Measurements from ENCODE around the gene CEPT1. TPM values are rescaled to one million over a fixed set of nuclear protein-coding genes. Genes with fewer than 3 reads are reported as not detected.

The CEPT1 gene
- polyA plus RNA-seq, 1 donor from 2014 or later = 49.1 TPM

DNA sequence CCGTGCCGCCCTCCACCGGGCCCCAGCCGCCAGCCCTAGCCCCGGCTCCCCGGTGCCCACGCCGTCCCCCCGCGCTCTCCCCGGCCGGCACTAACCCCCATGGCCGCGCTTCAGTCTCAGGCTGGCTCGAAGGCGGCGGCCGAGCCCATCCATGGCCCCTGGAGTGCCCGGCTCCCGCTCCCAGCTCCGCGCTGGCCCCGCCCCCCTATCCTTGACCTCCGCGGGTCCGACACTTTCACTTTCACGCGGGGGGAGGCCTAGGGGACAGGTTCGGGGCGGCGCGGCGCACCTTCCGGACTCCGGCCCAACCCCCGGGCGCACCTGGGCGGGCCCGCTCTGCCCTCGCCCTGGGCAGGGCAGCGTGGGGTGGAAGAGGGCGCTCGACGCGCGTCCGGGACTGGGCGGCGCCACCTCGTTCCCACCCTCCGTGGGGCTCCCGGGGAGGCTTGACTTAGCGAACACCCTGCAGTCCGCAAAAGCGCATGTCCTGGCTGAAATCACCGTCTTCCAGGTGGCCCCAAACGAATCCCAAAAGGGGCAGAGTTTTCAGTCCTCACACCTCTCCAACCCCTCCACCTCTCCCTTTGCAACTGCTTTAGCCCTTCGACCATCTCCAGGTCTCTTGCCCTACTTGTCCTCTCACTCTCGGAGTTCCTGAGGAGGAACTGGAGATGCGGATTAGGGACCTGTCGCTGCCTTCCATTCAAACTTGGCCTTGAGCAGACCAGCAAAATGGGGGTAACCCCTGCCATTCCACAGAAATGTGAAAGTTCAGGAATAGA, 64.4 kb downstream of the CEPT1 start:
- no peaks in the 10 kb centered on the region for H3K9me3 ChIP-seq (ENCODE audit: low read length)
- no peak overlapping the region for H3K4me2 ChIP-seq (ENCODE audit: low read length)
- peaks cover 35% of the 10 kb centered on the region for H3K27me3 ChIP-seq (ENCODE audit: insufficient read depth, low read depth, low read length)
- no peaks in the 10 kb centered on the region for H3K36me3 ChIP-seq (ENCODE audit: insufficient read depth, low read length)
- no peaks in the 10 kb centered on the region for H4K20me1 ChIP-seq (ENCODE audit: insufficient read depth)
- H3K27ac ChIP-seq (ENCODE audit: low read length) = no peak overlapping the region
- no peaks in the 10 kb centered on the region for H3K79me2 ChIP-seq (replicated peaks; ENCODE audit: insufficient read depth, low read length)
- no peak for TF ChIP-seq EZH2 (IDR thresholded peaks at IDR 0.05; ENCODE audit: borderline replicate concordance, insufficient read depth, low read length, poor library complexity, severe bottlenecking)
- TF ChIP-seq, protein P1, sequence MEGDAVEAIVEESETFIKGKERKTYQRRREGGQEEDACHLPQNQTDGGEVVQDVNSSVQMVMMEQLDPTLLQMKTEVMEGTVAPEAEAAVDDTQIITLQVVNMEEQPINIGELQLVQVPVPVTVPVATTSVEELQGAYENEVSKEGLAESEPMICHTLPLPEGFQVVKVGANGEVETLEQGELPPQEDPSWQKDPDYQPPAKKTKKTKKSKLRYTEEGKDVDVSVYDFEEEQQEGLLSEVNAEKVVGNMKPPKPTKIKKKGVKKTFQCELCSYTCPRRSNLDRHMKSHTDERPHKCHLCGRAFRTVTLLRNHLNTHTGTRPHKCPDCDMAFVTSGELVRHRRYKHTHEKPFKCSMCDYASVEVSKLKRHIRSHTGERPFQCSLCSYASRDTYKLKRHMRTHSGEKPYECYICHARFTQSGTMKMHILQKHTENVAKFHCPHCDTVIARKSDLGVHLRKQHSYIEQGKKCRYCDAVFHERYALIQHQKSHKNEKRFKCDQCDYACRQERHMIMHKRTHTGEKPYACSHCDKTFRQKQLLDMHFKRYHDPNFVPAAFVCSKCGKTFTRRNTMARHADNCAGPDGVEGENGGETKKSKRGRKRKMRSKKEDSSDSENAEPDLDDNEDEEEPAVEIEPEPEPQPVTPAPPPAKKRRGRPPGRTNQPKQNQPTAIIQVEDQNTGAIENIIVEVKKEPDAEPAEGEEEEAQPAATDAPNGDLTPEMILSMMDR (IDR thresholded peaks at IDR 0.05; ENCODE audit: poor library complexity, severe bottlenecking) = no peak
- no peak for TF ChIP-seq RAD21 (conservative IDR thresholded peaks at IDR 0.05)
- no peak for TF ChIP-seq EP300 (conservative IDR thresholded peaks at IDR 0.05; ENCODE audit: poor library complexity, severe bottlenecking)
- TF ChIP-seq SMC3 (conservative IDR thresholded peaks at IDR 0.05; ENCODE audit: poor library complexity) = no peak
- no peak for TF ChIP-seq MXI1 (conservative IDR thresholded peaks at IDR 0.05; ENCODE audit: poor library complexity, severe bottlenecking)
- no peak for TF ChIP-seq POLR2AphosphoS5 (IDR thresholded peaks at IDR 0.05)
- TF ChIP-seq TAF1 (IDR thresholded peaks at IDR 0.05; ENCODE audit: low read depth) = no peak
- TF ChIP-seq, protein P2, sequence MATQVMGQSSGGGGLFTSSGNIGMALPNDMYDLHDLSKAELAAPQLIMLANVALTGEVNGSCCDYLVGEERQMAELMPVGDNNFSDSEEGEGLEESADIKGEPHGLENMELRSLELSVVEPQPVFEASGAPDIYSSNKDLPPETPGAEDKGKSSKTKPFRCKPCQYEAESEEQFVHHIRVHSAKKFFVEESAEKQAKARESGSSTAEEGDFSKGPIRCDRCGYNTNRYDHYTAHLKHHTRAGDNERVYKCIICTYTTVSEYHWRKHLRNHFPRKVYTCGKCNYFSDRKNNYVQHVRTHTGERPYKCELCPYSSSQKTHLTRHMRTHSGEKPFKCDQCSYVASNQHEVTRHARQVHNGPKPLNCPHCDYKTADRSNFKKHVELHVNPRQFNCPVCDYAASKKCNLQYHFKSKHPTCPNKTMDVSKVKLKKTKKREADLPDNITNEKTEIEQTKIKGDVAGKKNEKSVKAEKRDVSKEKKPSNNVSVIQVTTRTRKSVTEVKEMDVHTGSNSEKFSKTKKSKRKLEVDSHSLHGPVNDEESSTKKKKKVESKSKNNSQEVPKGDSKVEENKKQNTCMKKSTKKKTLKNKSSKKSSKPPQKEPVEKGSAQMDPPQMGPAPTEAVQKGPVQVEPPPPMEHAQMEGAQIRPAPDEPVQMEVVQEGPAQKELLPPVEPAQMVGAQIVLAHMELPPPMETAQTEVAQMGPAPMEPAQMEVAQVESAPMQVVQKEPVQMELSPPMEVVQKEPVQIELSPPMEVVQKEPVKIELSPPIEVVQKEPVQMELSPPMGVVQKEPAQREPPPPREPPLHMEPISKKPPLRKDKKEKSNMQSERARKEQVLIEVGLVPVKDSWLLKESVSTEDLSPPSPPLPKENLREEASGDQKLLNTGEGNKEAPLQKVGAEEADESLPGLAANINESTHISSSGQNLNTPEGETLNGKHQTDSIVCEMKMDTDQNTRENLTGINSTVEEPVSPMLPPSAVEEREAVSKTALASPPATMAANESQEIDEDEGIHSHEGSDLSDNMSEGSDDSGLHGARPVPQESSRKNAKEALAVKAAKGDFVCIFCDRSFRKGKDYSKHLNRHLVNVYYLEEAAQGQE (IDR thresholded peaks at IDR 0.05; ENCODE audit: borderline replicate concordance) = no peak
- no peaks in the 10 kb centered on the region for H3F3A ChIP-seq (ENCODE audit: insufficient read depth, low read length, poor library complexity, severe bottlenecking)
- no peaks in the 10 kb centered on the region for H3K9me2 ChIP-seq (ENCODE audit: insufficient read depth, low read length)
- no peak overlapping the region for H3K9ac ChIP-seq (ENCODE audit: low read length)
- H2AFZ ChIP-seq (ENCODE audit: low read depth, low read length) = no peak overlapping the region
- H3K4me3 ChIP-seq (ENCODE audit: low read length) = peak overlapping the region; percentile 52

DNA sequence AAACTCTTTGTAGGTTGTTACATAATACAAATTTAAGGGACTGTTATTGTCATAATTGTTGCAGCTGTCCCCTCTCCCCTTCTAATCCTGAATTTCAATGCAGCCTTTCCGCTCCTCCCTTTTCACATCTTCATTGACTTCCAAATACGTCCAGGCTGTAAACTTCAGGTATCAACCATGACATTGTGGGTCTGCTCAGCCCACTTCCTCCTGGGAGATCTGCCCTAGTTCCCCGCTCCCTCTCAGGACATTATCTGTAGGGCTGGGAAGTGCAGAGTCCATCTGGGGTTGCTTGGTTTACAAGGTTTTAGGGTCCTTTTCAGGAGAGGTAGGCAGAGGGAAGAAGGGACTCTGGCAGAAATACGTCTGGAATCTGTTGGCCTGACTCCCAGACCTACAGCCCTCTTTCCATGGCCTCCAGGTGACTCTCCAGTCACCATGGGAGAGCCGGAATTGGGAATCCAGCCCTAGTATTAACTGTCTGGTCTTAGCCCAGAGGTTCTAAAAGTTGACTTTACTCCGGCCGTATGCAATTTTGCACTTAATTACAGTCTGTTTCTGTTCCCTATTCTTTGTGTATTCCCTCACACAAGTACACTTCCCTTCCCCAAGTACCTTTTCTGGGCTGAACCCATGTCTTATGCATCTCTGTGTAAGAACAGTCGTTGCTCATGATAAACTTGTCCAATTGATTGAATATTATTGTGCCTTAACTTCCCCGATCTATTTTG, 65.1 kb downstream of the CEPT1 start:
- Histone ChIP-seq H3K27me3 (ENCODE audit: insufficient read depth, low read depth, low read length) (peaks cover 35% of the 10 kb centered on the region), H3K4me2 (ENCODE audit: low read length) (no peak overlapping the region), H3K9ac (ENCODE audit: low read length) (no peak overlapping the region), H3K36me3 (ENCODE audit: insufficient read depth, low read length) (no peaks in the 10 kb centered on the region), H3F3A (ENCODE audit: insufficient read depth, low read length, poor library complexity, severe bottlenecking) (no peaks in the 10 kb centered on the region), H4K20me1 (ENCODE audit: insufficient read depth) (no peaks in the 10 kb centered on the region), H2AFZ (ENCODE audit: low read depth, low read length) (no peak overlapping the region), H3K79me2 (replicated peaks; ENCODE audit: insufficient read depth, low read length) (no peaks in the 10 kb centered on the region), H3K9me3 (ENCODE audit: low read length) (no peaks in the 10 kb centered on the region), H3K9me2 (ENCODE audit: insufficient read depth, low read length) (no peaks in the 10 kb centered on the region), H3K27ac (ENCODE audit: low read length) (no peak overlapping the region), H3K4me3 (ENCODE audit: low read length) (no peak overlapping the region)
- TF ChIP-seq TAF1 (IDR thresholded peaks at IDR 0.05; ENCODE audit: low read depth) (no peak), RAD21 (conservative IDR thresholded peaks at IDR 0.05) (no peak), EP300 (conservative IDR thresholded peaks at IDR 0.05; ENCODE audit: poor library complexity, severe bottlenecking) (no peak), EZH2 (IDR thresholded peaks at IDR 0.05; ENCODE audit: borderline replicate concordance, insufficient read depth, low read length, poor library complexity, severe bottlenecking) (no peak), POLR2AphosphoS5 (IDR thresholded peaks at IDR 0.05) (no peak), MXI1 (conservative IDR thresholded peaks at IDR 0.05; ENCODE audit: poor library complexity, severe bottlenecking) (no peak), SMC3 (conservative IDR thresholded peaks at IDR 0.05; ENCODE audit: poor library complexity) (no peak)
- TF ChIP-seq, protein P1 (IDR thresholded peaks at IDR 0.05; ENCODE audit: poor library complexity, severe bottlenecking) = no peak
- TF ChIP-seq, protein P2 (IDR thresholded peaks at IDR 0.05; ENCODE audit: borderline replicate concordance) = no peak
